Ovary (tissue), 3 donors: Measurements from ENCODE around the gene MRPL33.

Experiments used
- EP300 ChIP-seq: sonication (generic); formaldehyde crosslinking; IDR thresholded peaks from one replicate; pipeline ENCODE4 v1.6.1; 2017; ENCODE audit warnings: antibody characterized with exemption
- TF ChIP-seq, protein P1 (sequence below), 3 donors: fragments of 450-650 bp in 2 of 3; fragments of 200-600 bp in 1 of 3; IDR thresholded peaks; one replicate each; pipeline versions ENCODE4 v1.5.1 to v1.8.0; 2016 to 2022; ENCODE audit warnings: antibody characterized with exemption in 3 of 3, mild to moderate bottlenecking in 1 of 3
- donor health status: DM: no; HTN: no; CAD: no.

DNA sequence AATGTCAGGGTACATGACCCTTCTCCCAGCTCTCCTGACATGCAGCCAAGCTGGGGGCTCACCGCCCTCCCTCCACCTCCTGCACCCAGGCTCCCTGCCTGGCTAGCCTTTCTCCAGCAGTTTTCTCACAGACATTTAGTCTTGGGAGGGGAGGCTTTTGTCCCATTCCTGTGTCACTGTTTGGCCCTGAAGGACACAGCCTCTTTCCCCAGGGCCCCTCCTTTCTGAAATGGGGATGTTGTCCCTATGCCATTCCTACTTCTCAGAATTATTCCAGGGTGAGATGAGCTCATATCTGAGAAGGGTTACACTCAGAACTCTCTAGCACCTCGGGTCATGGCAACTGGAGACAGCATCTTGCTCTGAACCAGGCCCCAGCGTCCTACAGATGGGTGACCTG, 47.3 kb upstream of the MRPL33 start:
- TF ChIP-seq, protein P1, sequence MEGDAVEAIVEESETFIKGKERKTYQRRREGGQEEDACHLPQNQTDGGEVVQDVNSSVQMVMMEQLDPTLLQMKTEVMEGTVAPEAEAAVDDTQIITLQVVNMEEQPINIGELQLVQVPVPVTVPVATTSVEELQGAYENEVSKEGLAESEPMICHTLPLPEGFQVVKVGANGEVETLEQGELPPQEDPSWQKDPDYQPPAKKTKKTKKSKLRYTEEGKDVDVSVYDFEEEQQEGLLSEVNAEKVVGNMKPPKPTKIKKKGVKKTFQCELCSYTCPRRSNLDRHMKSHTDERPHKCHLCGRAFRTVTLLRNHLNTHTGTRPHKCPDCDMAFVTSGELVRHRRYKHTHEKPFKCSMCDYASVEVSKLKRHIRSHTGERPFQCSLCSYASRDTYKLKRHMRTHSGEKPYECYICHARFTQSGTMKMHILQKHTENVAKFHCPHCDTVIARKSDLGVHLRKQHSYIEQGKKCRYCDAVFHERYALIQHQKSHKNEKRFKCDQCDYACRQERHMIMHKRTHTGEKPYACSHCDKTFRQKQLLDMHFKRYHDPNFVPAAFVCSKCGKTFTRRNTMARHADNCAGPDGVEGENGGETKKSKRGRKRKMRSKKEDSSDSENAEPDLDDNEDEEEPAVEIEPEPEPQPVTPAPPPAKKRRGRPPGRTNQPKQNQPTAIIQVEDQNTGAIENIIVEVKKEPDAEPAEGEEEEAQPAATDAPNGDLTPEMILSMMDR (IDR thresholded peaks at IDR 0.05) = no peak
- TF ChIP-seq EP300 = no peak
